Heart right ventricle (tissue), 16 donors: Measurements from ENCODE around the gene TDRD10. TPM values are rescaled to one million over a fixed set of nuclear protein-coding genes. Genes with fewer than 3 reads are reported as not detected.

Source experiments
- ATAC-seq, 8 donors: fragments of 200-7000 bp; cut with Tn5 transposase; one replicate each; pipeline ENCODE4 v1.9.1; 2020; ENCODE audit warnings: mild to moderate bottlenecking in 8 of 8, moderate library complexity in 8 of 8, moderate number of reproducible peaks in 1 of 8
- DNase-seq, 2 donors: peaks; one replicate each; pipeline ENCODE4 v3.0.0-alpha.2; 2020
- H3K27ac ChIP-seq, 10 donors: fragments of 200-600 bp; sonication (generic) in 2 of 10; one replicate each; pipeline versions ENCODE4 v1.5.0 to v1.8.0; 2020 to 2022; ENCODE audit warnings: mild to moderate bottlenecking in 3 of 10
- H3K27me3 ChIP-seq, 7 donors: fragments of 200-600 bp; one replicate each; pipeline ENCODE4 v1.8.0; 2021 to 2022; ENCODE audit warnings: mild to moderate bottlenecking in 2 of 7
- H3K36me3 ChIP-seq, 9 donors: fragments of 200-600 bp; sonication (generic) in 1 of 9; one replicate each; pipeline versions ENCODE4 v1.5.0 to v1.8.0; 2020 to 2022; ENCODE audit warnings: mild to moderate bottlenecking in 2 of 9
- H3K4me1 ChIP-seq, 9 donors: fragments of 200-600 bp; sonication (generic) in 1 of 9; one replicate each; pipeline versions ENCODE4 v1.5.0 to v1.8.0; 2020 to 2022; ENCODE audit warnings: mild to moderate bottlenecking in 4 of 9
- H3K4me3 ChIP-seq, 10 donors: fragments of 200-600 bp; sonication (generic) in 2 of 10; one replicate each; pipeline versions ENCODE4 v1.5.0 to v1.8.0; 2020 to 2022; ENCODE audit warnings: mild to moderate bottlenecking in 7 of 10, moderate library complexity in 2 of 10
- H3K9me3 ChIP-seq, 11 donors: fragments of 200-600 bp in 10 of 11; sonication (generic) in 2 of 11; one replicate each; pipeline versions ENCODE4 v1.5.0 to v1.8.0; 2013 to 2022; ENCODE audit warnings: mild to moderate bottlenecking in 2 of 11, control low read depth in 1 of 11, moderate library complexity in 1 of 11
- CTCF ChIP-seq, 9 donors: fragments of 200-600 bp; sonication (generic) in 2 of 9; IDR thresholded peaks; one replicate each; pipeline versions ENCODE4 v1.5.0 to v1.8.0; 2021 to 2022; ENCODE audit warnings: antibody characterized with exemption in 9 of 9, mild to moderate bottlenecking in 5 of 9, moderate library complexity in 1 of 9
- WGBS, 2 donors: extraction: QIAGEN DNeasy Blood & Tissue Kit; methylation state at CpG; one replicate each; pipeline ENCODE4 v1.1.7; 2013; ENCODE audit warnings: inconsistent platforms in 1 of 2; 5-methylcytosine and 5-hydroxymethylcytosine counted together
- intact Hi-C, 10 donors: fragments of 100-400 bp; cut with DNase I; formaldehyde crosslinking; loops; one replicate each; pipeline versions ENCODE4 v1.11.1 to v1.14.2; 2022
- polyA plus RNA-seq, 2 donors: library from polyadenylated mRNA; stranded (reverse); fragments of 200-250 nt; gene quantifications; one replicate each; pipeline ENCODE4 v1.2.3, GENCODE V29; 2013
- total RNA-seq, 10 donors: library from RNA; stranded (reverse); fragmentation: NEBNext Ultra II Directional in 3 of 10; extraction: Animal tissue kit (Norgen Biotek cat#: 25700) in 3 of 10; gene quantifications; one replicate each; pipeline versions ENCODE4 v1.2.1 to v1.2.4, GENCODE V29; 2021 to 2023
- donor health status: Arrhythmogenic right ventricular cardiomyopathy.
- donor health status: ischemic (EF 13 %, LVEDD 7.1; RV severe dilation, severe dysfunction).
- donor health status: healthy with polysubstance abuse.
- donor health status: DM: no; HTN: yes; CAD: no.
- donor health status: DM: no; HTN: no; CAD: no.
- donor health status: ischemic (EF 25% LVEDD 6.9; RV normal size, moderate dysfunction).
- donor health status: ischemic (EF 25% LVEDD 5.7; RV mildly dilated, moderate dysfunction).
- donor health status: healthy.
- donor health status: DM: yes; HTN: yes; CAD: no.
- donor health status: Ischemic cardiomyopathy.
- donor health status: ischemic (EF 35%, LVEDD 5.7; RV mildly dilated, moderate dysfunction).
- donor health status: nonischemic (EF 11% LVEDD 7.7; RV severe dilation, severe dysfunction).
- donor health status: DM: yes; HTN: yes; CAD: no.
- donor health status: PGD.
- donor health status: ischemic (EF 29% LVEDD 5.4; RV normal size, mild dysfunction).
- donor health status: nonischemic (EF 23%, LVEDD 6.1; RV moderate dilation, normal function).

The TDRD10 gene
- total and polyA plus RNA-seq, 12 donors: 1.1 to 13.3 (median 2.0) TPM

- no peak for TF ChIP-seq CTCF (IDR thresholded peaks at IDR 0.05)
- no peaks in the 10 kb centered on the region for H3K27me3 ChIP-seq
- H3K36me3 ChIP-seq: peaks cover 0 to 52% (median 34%) of the 10 kb centered on the region in 9 donors
- no peak for ATAC-seq
- 70 to 73% methylated on average over 11 of the region's 11 CpGs for WGBS, 2 donors
- DNase-seq: no peak
- peak overlapping the region in 4 of 10 donors; percentile 27 to 49 (median 36) for H3K27ac ChIP-seq
- no peak overlapping the region for H3K4me3 ChIP-seq
- intact Hi-C loops: loop anchor here in 6 of 10 donors (2.0 to 10.0 kb wide), 6 partner anchors 65 to 192 kb away; partner anchors contain the start of gene IL6R (in 2 of the 6)
- H3K4me1 ChIP-seq: peaks cover 0 to 34% (median 19%) of the 10 kb centered on the region in 9 donors
- H3K9me3 ChIP-seq: no peaks in the 10 kb centered on the region
Measured at GRCh38 chr1:154547105-154547732, 45.2 kb downstream of the TDRD10 start.

- no peak for TF ChIP-seq CTCF (IDR thresholded peaks at IDR 0.05)
- DNase-seq: peak; percentile 34 to 35
Measured at GRCh38 chr1:154548028-154548427, 46.0 kb downstream of the TDRD10 start.

GRCh38 chr1:154549202-154549770 lies 47.3 kb downstream of the TDRD10 start:
- DNase-seq (no peak), ATAC-seq (no peak)
- TF ChIP-seq CTCF (IDR thresholded peaks at IDR 0.05): no peak
- Histone ChIP-seq H3K36me3 (peaks cover 0 to 73% (median 53%) of the 10 kb centered on the region in 9 donors), H3K9me3 (no peaks in the 10 kb centered on the region), H3K4me1 (peaks cover 0 to 34% (median 24%) of the 10 kb centered on the region in 9 donors), H3K4me3 (no peak overlapping the region), H3K27me3 (no peaks in the 10 kb centered on the region), H3K27ac (no peak overlapping the region)
- intact Hi-C loops: loop anchor here in 6 of 10 donors (2.0 to 10.0 kb wide), 5 partner anchors 67 to 194 kb away; partner anchors contain the start of gene IL6R (in 2 of the 6)
- 80 to 88% methylated on average over 3 of the region's 3 CpGs for WGBS, 2 donors

More at GRCh38 chr1:154548028-154548427, 46.0 kb downstream of the TDRD10 start:
- H3K4me3 ChIP-seq: no peak overlapping the region
- H3K4me1 ChIP-seq: peaks cover 0 to 34% (median 19%) of the 10 kb centered on the region in 9 donors
- H3K36me3 ChIP-seq: peaks cover 0 to 60% (median 42%) of the 10 kb centered on the region in 9 donors
- peak overlapping the region in 7 of 10 donors; percentile 14 to 49 (median 32) for H3K27ac ChIP-seq
- intact Hi-C loops: loop anchor here in 6 of 10 donors (2.0 to 10.0 kb wide), 5 partner anchors 66 to 193 kb away; partner anchors contain the start of gene IL6R (in 2 of the 6)
- H3K27me3 ChIP-seq: no peaks in the 10 kb centered on the region
- ATAC-seq: peak in 7 of 8 donors; percentile 49 to 84 (median 75)
- no peaks in the 10 kb centered on the region for H3K9me3 ChIP-seq
- 33% methylated on average over 1 of the region's 1 CpG for WGBS, 2 donors

GRCh38 chr1:154550070-154550469 lies 48.1 kb downstream of the TDRD10 start:
- peaks cover 0 to 34% (median 24%) of the 10 kb centered on the region in 9 donors for H3K4me1 ChIP-seq
- no peaks in the 10 kb centered on the region for H3K27me3 ChIP-seq
- no peak for TF ChIP-seq CTCF (IDR thresholded peaks at IDR 0.05)
- intact Hi-C loops: loop anchor here in 2 of 10 donors (5.0 to 10.0 kb wide), 3 partner anchors 113 to 535 kb away; partner anchors contain the start of genes AQP10 (in 1 of the 2) and ATP8B2 (in 1 of the 2)
- no peaks in the 10 kb centered on the region for H3K9me3 ChIP-seq
- ATAC-seq (no peak), DNase-seq (no peak)
- peaks cover 0 to 81% (median 61%) of the 10 kb centered on the region in 9 donors for H3K36me3 ChIP-seq
- 50 to 58% methylated on average over 5 of the region's 5 CpGs for WGBS, 2 donors
- H3K27ac ChIP-seq: no peak overlapping the region
- no peak overlapping the region for H3K4me3 ChIP-seq
